AG09309 (cell line): ENCODE results near the gene PRKG1.

ENCODE experiments used
- DNase-seq: peaks from one replicate; pipeline ENCODE4 v3.0.0-alpha.2; 2010; ENCODE audit warnings: low read depth
- H3K4me3 ChIP-seq: 2 replicates; pipeline ENCODE4 v1.5.1; 2011; ENCODE audit warnings: mild to moderate bottlenecking, low read depth, low read length, moderate library complexity; ENCODE audit not compliant: control insufficient read depth
- TF ChIP-seq, protein P1 (sequence below): IDR thresholded peaks from 2 replicates; pipeline ENCODE4 v1.5.1; 2011; ENCODE audit warnings: mild to moderate bottlenecking, low read depth, low read length, inconsistent platforms; ENCODE audit not compliant: insufficient read depth, control insufficient read depth; ENCODE audit errors: missing control alignments

PRKG1 gene

GRCh38 chr10:51342381-51342780 lies 268.1 kb downstream of the PRKG1 start:
- H3K4me3 ChIP-seq = no peak overlapping the region
- DNase-seq = no peak
- TF ChIP-seq, protein P1, sequence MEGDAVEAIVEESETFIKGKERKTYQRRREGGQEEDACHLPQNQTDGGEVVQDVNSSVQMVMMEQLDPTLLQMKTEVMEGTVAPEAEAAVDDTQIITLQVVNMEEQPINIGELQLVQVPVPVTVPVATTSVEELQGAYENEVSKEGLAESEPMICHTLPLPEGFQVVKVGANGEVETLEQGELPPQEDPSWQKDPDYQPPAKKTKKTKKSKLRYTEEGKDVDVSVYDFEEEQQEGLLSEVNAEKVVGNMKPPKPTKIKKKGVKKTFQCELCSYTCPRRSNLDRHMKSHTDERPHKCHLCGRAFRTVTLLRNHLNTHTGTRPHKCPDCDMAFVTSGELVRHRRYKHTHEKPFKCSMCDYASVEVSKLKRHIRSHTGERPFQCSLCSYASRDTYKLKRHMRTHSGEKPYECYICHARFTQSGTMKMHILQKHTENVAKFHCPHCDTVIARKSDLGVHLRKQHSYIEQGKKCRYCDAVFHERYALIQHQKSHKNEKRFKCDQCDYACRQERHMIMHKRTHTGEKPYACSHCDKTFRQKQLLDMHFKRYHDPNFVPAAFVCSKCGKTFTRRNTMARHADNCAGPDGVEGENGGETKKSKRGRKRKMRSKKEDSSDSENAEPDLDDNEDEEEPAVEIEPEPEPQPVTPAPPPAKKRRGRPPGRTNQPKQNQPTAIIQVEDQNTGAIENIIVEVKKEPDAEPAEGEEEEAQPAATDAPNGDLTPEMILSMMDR = no peak

- no peak for DNase-seq
- TF ChIP-seq, protein P1 = no peak
- no peak overlapping the region for H3K4me3 ChIP-seq
These were observed 269.1 kb downstream of the PRKG1 start for GRCh38 chr10:51343391-51343790.

GRCh38 chr10:51344371-51344770 lies 270.1 kb downstream of the PRKG1 start:
- no peak for DNase-seq
- TF ChIP-seq, protein P1 = no peak
- H3K4me3 ChIP-seq = no peak overlapping the region

DNA sequence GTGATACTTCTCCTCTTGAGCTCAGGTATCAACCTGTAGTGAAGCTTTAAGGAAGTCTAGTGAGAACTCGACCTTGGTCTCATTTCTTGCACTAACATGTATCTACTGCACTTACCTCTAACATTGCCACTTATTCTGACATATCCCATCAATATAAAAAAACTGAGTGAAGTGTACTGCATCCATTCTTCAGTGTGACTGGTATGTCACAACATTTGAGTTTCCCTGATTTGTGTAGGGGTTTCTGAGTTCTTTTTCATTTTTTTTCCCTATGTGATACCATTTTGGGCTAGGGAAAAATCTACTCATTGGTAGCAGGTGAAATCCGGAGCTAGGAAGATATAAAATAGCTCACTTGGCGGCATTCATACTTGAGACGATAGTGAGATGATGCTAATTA lies 274.3 kb downstream of the PRKG1 start:
- TF ChIP-seq, protein P1 = no peak
- no peak for DNase-seq

GRCh38 chr10:51357170-51357569 lies 282.9 kb downstream of the PRKG1 start:
- TF ChIP-seq, protein P1 = no peak
- H3K4me3 ChIP-seq = no peak overlapping the region
- DNase-seq = no peak

More for the DNA sequence above, 274.3 kb downstream of the PRKG1 start:
- no peak overlapping the region for H3K4me3 ChIP-seq

DNA sequence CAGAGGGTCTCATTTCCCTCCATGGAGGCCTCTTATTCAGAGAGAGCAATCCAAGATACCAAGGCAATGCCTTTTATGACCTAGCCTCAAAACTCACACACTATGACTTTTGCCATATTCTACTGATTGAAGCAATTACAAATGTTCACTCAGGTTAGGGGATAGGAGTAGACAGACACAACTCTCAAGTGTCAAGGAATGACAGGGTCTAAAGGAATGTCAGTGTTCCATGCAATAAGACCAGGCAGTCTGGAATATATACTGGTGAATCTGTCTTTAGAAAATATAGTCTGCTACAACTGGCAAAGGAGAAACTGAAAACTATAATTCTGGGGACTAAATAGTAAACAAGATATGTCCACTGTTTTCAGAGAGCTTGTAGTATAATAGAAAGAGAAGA lies 283.9 kb downstream of the PRKG1 start:
- H3K4me3 ChIP-seq = no peak overlapping the region
- TF ChIP-seq, protein P1 = no peak
- DNase-seq = no peak

DNA sequence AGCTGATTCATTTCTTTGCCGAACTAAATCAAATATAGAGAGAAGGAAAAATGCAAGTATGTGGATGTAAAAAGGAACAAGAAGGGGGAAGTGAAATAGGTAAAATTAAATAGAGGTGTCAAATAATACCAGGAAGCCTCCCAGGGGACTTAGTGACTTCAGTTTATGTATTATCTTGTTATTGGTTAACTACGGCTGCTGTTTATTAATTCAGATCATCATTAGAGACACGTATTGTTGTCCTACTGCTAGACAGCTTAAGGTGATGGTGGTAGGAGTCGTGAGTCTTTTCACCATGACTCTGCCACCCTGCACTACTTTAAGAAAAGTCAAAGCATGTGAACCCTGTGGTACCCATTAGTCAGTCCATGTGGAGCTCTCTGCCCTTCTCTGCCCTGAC lies 289.1 kb downstream of the PRKG1 start:
- no peak overlapping the region for H3K4me3 ChIP-seq
- TF ChIP-seq, protein P1 = no peak
- DNase-seq = no peak
